BE2C (cell line): ENCODE measurements around the gene IGF2BP3.

ENCODE experiments used
- DNase-seq: peaks from one replicate; pipeline ENCODE4 v3.0.0-alpha.2; 2020
- H3K27me3 ChIP-seq: fragments of 250-450 bp; sonication (Bioruptor Pico); 2 replicates; pipeline ENCODE4 v1.5.1; 2020; ENCODE audit warnings: mild to moderate bottlenecking
- H3K36me3 ChIP-seq: fragments of 250-450 bp; sonication (Bioruptor Pico); 2 replicates; pipeline ENCODE4 v1.5.1; 2020; ENCODE audit warnings: mild to moderate bottlenecking
- H3K4me1 ChIP-seq: fragments of 250-450 bp; sonication (Bioruptor Pico); 2 replicates; pipeline ENCODE4 v1.5.1; 2020
- H3K4me3 ChIP-seq: 2 replicates; pipeline ENCODE4 v1.5.1; 2011; ENCODE audit warnings: low read depth, low read length
- H3K9me3 ChIP-seq: fragments of 250-450 bp; sonication (Bioruptor Pico); 2 replicates; pipeline ENCODE4 v1.5.1; 2020
- TF ChIP-seq, protein P1 (sequence below): IDR thresholded peaks from 2 replicates; pipeline ENCODE4 v1.5.1; 2012; ENCODE audit warnings: mild to moderate bottlenecking, low read depth, low read length

Gene IGF2BP3

DNA sequence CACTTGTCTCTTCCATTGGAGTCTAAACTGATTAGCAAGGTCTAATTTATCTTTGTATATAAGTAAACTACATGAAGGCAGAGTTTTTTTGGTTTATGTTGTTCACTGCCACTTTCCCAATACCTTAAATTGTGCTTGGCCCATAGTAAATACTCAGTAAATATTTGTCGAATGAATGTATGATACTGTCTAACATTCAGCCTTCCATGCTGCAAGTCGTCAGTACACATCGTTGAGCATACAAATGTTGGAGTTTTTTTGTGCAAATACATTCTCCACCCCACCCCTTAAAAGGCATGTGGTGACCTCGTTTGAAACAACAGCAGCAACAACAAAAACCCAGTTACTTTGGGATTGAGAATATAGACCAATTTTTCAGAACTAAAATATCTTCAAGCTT, 17.4 kb upstream of the IGF2BP3 start:
- DNase-seq: no peak
- Histone ChIP-seq H3K27me3 (no peaks in the 10 kb centered on the region), H3K9me3 (no peaks in the 10 kb centered on the region), H3K4me1 (no peaks in the 10 kb centered on the region), H3K4me3 (no peak overlapping the region), H3K36me3 (no peaks in the 10 kb centered on the region; the same call in 1 of the 2 replicates)
- TF ChIP-seq, protein P1, sequence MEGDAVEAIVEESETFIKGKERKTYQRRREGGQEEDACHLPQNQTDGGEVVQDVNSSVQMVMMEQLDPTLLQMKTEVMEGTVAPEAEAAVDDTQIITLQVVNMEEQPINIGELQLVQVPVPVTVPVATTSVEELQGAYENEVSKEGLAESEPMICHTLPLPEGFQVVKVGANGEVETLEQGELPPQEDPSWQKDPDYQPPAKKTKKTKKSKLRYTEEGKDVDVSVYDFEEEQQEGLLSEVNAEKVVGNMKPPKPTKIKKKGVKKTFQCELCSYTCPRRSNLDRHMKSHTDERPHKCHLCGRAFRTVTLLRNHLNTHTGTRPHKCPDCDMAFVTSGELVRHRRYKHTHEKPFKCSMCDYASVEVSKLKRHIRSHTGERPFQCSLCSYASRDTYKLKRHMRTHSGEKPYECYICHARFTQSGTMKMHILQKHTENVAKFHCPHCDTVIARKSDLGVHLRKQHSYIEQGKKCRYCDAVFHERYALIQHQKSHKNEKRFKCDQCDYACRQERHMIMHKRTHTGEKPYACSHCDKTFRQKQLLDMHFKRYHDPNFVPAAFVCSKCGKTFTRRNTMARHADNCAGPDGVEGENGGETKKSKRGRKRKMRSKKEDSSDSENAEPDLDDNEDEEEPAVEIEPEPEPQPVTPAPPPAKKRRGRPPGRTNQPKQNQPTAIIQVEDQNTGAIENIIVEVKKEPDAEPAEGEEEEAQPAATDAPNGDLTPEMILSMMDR: no peak

DNA sequence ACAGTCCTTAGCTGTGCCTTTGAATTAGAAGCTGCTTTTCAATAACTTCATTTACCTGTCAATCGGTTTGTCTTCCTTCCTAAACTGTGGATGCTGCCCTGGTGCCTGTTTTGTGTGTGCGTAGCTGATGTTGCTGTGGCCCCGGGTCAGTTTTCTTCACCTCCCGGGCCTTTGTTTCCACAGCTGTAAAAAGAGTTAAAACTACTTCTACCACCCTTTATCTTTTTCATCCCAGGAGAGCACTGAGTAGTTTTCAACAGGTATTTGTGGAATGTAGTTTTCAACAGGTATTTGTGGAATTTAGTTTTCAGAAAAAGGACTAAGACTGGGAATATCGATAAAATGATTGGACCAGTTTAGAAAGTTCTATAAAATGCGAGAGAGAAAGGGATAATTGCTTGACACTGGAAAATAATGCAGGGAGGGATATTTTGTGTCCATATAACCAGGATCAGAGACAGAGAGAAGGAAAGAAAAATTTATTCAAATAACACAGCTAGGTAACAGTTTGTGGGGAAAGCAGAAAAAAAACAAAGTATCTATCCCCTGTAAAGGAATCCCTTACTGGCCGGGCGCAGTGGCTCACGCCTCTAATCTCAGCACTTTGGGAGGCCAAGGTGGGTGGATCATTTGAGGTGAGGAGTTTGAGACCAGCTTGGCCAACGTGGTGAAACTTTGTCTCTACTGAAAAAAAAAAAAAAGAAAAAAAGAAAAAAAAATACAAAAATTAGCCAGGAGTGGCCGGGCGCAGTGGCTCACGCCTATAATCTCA, 15.9 kb upstream of the IGF2BP3 start:
- TF ChIP-seq, protein P1: no peak
- Histone ChIP-seq H3K4me1 (no peaks in the 10 kb centered on the region), H3K36me3 (no peaks in the 10 kb centered on the region; the same call in 1 of the 2 replicates), H3K27me3 (no peaks in the 10 kb centered on the region), H3K9me3 (no peaks in the 10 kb centered on the region), H3K4me3 (no peak overlapping the region)
- DNase-seq: no peak

GRCh38 chr7:23482686-23483085, 12.4 kb upstream of the IGF2BP3 start:
- no peaks in the 10 kb centered on the region; the same call in 1 of the 2 replicates for H3K36me3 ChIP-seq
- H3K4me3 ChIP-seq: no peak overlapping the region
- TF ChIP-seq, protein P1: no peak
- no peaks in the 10 kb centered on the region for H3K27me3 ChIP-seq
- H3K9me3 ChIP-seq: no peaks in the 10 kb centered on the region
- DNase-seq: no peak
- no peaks in the 10 kb centered on the region; the same call in 1 of the 2 replicates for H3K4me1 ChIP-seq

GRCh38 chr7:23477962-23478866, 7.9 kb upstream of the IGF2BP3 start:
- H3K4me1 ChIP-seq: no peaks in the 10 kb centered on the region; the same call in 1 of the 2 replicates
- H3K27me3 ChIP-seq: no peaks in the 10 kb centered on the region
- no peak overlapping the region for H3K4me3 ChIP-seq
- H3K36me3 ChIP-seq: no peaks in the 10 kb centered on the region; the same call in 1 of the 2 replicates
- no peak for DNase-seq
- TF ChIP-seq, protein P1: no peak
- no peaks in the 10 kb centered on the region for H3K9me3 ChIP-seq

DNA sequence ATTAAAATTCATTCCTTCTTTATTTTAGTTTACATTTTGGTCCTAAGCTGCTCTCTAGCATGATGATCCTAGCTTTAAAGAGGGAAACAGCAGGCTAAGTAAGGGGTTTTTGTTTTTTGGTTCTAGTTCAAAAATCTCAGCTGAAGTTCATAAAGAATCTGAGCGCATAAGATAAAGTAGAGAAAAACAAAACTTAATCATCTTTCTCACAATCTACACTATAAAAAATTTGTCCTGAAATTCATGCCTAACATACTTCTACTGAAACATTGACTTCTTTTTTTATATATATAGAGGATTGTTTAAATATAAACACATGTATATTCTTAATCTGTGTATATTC, 6.8 kb upstream of the IGF2BP3 start:
- TF ChIP-seq, protein P1: no peak
- DNase-seq: no peak
- peak overlapping the region; percentile 97 for H3K4me3 ChIP-seq
- H3K27me3 ChIP-seq: no peaks in the 10 kb centered on the region
- H3K36me3 ChIP-seq: no peaks in the 10 kb centered on the region; the same call in 1 of the 2 replicates
- no peaks in the 10 kb centered on the region; the same call in 1 of the 2 replicates for H3K4me1 ChIP-seq
- no peaks in the 10 kb centered on the region for H3K9me3 ChIP-seq
